Measurements from ENCODE around the gene ITPR1. TPM values are rescaled to one million over a fixed set of nuclear protein-coding genes. Genes with fewer than 3 reads are reported as not detected.

ITPR1 gene
- total RNA-seq, 1 experiment from 2014 or later = 13.2 TPM

- peak; percentile 28 for DNase-seq (ENCODE audit: low read depth)
These were observed 283.3 kb downstream of the ITPR1 start for GRCh38 chr3:4776399-4776979.

GRCh38 chr3:4776980-4777581 is 283.9 kb downstream of the ITPR1 start:
- DNase-seq (ENCODE audit: low read depth) = peak; percentile 56

GRCh38 chr3:4778119-4778518 is 285.0 kb downstream of the ITPR1 start:
- no peak for DNase-seq (ENCODE audit: low read depth)

DNA sequence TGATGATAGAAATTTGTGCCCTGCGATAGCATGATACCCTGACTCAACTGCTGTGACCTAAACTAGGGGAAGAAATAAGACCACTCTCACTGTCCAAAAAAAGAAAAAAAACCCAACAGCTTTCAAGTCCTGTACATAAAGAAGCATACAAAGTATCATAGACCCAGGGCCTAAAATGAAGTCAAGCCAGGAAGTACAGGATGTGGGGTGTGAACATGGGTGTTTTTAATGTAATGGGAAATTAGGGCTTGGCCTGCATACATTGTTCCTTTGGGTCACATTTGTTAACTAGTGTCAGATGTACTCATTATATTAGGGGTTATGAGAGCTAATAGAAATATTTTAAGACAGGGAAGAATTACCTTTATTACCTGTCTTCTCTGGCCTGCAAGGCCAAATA is 285.6 kb downstream of the ITPR1 start:
- DNase-seq (ENCODE audit: low read depth) = no peak

DNA sequence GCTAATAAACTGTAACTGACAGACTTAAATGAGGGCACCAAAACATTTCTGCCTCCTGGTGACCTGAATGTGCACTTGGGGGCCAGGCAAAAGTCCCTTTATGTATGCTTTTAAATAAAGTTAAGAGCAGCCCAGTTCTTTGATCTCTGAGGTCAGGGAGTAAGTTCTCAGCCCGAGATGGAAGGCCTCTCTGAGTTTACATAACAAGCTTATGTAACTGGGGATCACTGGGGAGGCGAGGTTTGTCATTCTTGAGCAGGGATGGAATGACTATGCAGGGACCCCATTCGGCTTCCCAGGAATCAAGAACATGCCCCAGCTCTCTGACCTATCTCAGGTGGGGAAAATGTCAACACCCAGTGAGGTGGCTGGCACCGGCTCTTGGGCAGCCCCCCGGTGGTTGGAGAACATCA is 287.4 kb downstream of the ITPR1 start:
- DNase-seq (ENCODE audit: low read depth) = no peak

GRCh38 chr3:4782095-4782494 is 288.9 kb downstream of the ITPR1 start:
- DNase-seq (ENCODE audit: low read depth) = no peak

GRCh38 chr3:4785551-4785950 is 292.4 kb downstream of the ITPR1 start:
- DNase-seq (ENCODE audit: low read depth) = no peak

GRCh38 chr3:4786431-4786830 is 293.3 kb downstream of the ITPR1 start:
- no peak for DNase-seq (ENCODE audit: low read depth)

GRCh38 chr3:4791358-4791757 is 298.2 kb downstream of the ITPR1 start:
- no peak for DNase-seq (ENCODE audit: low read depth)

DNA sequence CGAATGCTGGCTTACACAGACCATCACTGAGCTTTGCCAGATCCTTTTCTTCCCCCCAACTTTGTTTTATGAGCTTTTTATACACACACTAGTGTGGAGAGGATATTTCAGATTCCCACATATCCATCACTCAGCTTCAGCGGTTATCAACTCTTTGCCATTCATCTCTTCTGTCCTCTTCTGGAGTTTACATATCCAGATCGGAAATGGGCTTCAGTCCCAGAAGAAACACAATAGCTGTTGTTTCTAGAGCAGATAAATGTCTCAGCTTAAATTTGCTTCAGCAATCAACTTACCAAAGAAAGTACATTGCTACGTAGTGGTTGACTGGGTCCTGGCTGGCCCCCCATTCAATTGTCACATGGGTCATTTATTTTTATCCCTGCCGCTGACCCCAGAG is 300.2 kb downstream of the ITPR1 start:
- DNase-seq (ENCODE audit: low read depth) = no peak

- DNase-seq (ENCODE audit: low read depth) = peak; percentile 75
These were observed 301.2 kb downstream of the ITPR1 start for GRCh38 chr3:4794331-4794730.

- DNase-seq (ENCODE audit: low read depth) = no peak
These were observed 301.6 kb downstream of the ITPR1 start for GRCh38 chr3:4794798-4795197.

GRCh38 chr3:4795905-4796304 is 302.8 kb downstream of the ITPR1 start:
- DNase-seq (ENCODE audit: low read depth) = peak; percentile 69

DNA sequence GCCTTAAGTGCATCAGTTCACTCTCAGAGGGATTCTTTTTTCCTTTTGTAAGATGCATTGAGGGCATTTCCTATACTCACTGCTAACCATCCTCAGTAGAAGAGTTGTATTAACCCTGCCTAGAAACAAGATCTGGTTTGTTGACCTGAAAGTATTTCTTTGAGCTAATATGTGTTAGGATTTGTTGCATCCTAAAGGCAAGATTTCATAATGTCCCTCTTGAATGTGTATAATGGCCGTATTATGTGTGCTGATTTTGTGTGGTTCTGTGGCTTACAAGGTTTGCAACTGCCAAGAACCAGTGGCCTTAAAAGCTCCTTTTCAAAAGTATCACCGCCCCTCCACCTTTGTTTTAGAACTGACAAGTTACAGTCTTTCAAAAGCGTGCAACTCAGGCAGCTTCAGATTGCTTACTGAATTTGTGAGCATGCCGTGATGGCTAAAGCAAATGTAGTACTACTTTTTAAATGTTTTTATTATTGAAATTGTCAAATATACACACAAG is 304.1 kb downstream of the ITPR1 start:
- DNase-seq (ENCODE audit: low read depth) = peak; percentile 47

DNA sequence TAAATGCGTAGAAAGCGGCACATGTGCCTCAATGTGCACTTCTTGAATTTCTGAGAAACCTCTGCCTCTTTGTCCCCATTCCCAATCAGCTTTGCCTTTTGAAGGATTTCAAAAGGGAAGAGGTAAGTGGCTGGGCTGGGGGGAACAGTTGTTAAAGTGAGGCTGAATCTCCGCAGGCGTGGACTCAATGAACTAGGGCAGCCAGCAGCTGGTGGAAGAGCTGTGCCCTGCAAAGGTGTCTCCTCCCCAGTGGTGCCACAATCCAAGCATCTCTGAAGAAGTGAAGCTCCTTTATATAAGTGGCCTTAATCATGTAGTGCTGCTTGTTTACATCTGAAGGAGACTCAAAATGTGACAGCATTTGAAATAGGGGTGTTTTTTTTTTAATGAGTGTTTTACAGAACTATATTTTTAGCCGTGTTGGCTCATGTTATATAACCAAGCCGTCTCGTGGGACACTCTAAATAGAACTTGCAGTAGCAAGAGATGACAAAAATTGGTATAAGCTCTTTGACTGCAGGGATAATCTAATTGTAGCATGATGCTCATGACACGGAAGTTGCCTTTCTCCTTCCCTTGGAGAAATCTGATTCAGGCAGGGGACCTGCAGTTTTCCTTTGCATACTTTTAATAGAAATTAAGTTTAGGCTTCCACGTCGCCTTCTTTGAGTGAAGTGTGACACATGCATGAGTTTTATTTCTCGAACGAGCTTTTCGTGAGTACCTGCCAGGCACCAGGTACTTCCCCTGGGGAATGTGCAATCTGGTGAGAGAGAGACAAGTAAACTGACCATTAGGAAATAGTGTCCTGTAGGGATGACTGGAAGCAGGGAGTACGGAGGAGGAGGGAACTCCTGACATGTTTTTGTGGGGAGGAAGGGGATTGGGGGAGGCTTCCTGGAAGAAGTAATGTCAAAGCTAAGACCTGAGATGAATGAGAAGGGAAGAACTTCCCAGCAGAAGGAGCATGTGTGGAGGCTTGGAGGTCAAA is 306.4 kb downstream of the ITPR1 start:
- no peak for DNase-seq (ENCODE audit: low read depth)

DNA sequence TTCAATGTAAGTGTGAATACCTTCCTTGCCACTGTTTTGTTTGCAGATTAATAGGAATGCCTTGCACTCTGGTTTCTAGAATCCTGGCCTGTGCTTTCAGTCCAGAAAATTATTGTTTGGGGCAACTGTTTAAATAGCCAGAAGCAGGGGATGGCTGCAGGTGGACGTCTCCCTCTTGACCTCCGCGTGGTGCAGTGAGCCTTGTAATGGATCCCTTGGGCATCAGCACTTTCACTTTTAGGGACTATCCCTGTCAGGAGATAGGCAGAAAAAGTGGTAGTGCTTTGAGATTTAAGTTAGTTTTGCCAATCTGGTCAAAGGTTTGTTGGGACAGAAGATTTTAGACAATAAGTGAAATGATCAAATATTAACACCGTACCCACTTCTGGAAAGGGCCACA is 307.4 kb downstream of the ITPR1 start:
- DNase-seq (ENCODE audit: low read depth) = no peak

DNA sequence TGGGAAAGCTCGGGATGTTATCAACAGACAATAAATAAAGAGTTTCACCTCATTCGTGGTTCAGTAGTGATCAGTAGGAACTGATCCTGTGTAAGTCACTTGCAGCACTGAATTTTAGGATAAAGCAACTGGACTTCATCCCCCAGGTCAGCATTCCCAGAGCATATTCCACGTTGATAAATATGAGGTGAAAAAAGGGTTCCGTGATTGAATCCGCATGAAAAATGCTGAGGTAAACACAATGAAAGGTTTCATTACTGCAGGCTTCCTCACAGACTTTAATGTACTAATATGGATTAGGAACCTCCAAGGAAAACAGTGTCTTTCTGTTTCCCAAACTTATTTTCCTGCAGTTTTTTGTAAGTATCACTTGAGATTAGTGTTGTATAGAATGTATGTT is 308.7 kb downstream of the ITPR1 start:
- no peak for DNase-seq (ENCODE audit: low read depth)

DNA sequence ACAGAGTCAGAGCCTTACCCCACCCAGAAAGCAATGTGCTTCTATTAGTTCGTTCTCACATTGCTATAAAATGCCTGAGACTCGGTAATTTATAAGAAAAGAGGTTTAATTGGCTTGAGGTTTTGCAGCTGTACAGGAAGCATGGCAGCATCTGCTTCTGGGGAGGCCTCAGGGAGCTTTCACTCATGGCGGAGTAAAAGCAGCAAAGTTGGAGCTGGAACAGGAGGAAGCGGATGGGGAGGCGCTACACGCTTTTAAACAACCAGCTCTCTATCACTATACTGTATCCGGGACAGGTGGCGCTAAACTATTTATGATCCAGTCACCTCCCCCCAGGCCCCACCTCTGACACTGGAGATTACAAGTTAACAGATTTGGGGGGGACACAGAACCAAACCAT is 309.8 kb downstream of the ITPR1 start:
- no peak for DNase-seq (ENCODE audit: low read depth)

DNA sequence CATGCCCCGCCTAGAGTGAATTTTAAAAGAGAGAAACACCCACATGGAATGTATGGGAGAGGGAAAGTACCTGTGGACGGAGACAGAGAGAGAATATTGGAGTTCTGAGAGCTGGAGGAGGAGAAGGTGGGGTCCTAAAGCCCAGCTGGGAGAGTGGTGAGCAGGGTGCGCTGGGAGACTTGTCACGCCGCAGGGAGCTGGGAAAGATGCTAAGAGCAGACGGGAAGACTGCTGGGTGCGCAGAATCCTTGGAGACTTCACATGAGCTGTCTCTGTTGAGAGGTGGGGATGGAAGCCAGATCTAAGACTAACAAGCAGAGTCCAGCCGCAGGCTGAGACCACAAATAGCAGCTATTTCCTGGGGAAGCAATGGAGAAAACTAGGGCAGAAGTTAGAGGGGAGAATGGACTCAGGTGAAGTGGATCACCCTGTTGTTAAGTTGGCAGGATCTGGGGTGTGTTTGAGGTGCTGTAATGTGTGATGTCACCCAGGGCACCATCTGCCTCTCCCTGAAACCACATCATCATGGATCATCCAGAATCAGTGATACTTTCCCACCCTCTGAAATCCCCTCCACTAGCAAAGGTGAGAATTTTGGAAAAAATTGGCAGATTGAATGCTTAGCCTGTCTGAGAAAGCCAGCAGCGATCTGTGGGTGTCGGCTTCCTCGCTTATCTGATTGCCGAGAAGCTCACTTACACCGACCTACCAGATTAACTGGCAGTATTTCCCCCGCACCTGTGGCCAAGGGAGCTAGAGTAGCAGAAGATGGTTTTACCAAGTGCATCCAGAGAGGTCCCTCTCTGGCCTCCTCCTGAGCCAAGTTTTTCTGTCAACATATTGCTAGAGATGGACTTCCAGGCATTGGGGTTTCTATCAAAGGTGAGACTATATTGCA is 311.3 kb downstream of the ITPR1 start:
- DNase-seq (ENCODE audit: low read depth) = no peak

GRCh38 chr3:4805662-4806061 is 312.5 kb downstream of the ITPR1 start:
- DNase-seq (ENCODE audit: low read depth) = no peak

DNA sequence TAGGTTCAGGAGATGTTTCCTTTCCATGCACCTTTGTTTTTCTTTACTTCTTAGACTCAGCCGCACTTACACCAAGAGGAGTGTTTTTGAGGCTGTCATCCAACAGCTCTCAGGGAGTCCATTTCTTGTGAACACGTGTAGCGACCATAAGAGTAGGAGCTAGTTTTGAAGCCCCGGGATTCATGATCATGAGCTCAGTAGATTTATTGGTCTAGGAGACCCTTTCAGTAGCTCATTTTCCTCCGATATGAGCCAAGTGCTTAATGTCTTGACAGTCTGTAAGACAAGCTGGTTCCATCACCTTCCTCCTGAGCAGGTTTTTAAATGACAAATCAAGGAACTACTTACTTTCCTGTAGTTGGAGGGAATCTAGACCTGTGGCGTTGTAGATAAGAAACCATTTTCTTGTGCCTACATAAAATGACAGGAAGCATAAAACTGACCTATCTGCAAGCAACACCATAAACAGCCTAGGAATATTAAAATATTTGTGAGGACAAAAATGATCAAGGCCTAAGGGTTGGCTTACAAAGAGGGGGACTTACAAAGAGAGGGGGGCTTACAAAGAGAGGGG is 313.5 kb downstream of the ITPR1 start:
- DNase-seq (ENCODE audit: low read depth) = no peak
